HG03045 (cell line): ENCODE results near the gene MRTFB.
A peak's percentile ranks its signal among the peaks of the same experiment; 100 is the strongest.
"Not testable (repeated sequence)": the region's sequence is repeated elsewhere in the genome, so short reads cannot be mapped to it uniquely, and the experiment has no call there.

ENCODE experiments used
- ATAC-seq: cut with Tn5 transposase; IDR thresholded peaks from one replicate; pipeline ENCODE4 v1.9.1; 2021; ENCODE audit warnings: mild to moderate bottlenecking, moderate library complexity; ENCODE audit not compliant: unreplicated experiment

The MRTFB gene, protein sequence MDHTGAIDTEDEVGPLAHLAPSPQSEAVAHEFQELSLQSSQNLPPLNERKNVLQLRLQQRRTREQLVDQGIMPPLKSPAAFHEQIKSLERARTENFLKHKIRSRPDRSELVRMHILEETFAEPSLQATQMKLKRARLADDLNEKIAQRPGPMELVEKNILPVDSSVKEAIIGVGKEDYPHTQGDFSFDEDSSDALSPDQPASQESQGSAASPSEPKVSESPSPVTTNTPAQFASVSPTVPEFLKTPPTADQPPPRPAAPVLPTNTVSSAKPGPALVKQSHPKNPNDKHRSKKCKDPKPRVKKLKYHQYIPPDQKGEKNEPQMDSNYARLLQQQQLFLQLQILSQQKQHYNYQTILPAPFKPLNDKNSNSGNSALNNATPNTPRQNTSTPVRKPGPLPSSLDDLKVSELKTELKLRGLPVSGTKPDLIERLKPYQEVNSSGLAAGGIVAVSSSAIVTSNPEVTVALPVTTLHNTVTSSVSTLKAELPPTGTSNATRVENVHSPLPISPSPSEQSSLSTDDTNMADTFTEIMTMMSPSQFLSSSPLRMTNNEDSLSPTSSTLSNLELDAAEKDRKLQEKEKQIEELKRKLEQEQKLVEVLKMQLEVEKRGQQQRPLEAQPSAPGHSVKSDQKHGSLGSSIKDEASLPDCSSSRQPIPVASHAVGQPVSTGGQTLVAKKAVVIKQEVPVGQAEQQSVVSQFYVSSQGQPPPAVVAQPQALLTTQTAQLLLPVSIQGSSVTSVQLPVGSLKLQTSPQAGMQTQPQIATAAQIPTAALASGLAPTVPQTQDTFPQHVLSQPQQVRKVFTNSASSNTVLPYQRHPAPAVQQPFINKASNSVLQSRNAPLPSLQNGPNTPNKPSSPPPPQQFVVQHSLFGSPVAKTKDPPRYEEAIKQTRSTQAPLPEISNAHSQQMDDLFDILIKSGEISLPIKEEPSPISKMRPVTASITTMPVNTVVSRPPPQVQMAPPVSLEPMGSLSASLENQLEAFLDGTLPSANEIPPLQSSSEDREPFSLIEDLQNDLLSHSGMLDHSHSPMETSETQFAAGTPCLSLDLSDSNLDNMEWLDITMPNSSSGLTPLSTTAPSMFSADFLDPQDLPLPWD

DNA sequence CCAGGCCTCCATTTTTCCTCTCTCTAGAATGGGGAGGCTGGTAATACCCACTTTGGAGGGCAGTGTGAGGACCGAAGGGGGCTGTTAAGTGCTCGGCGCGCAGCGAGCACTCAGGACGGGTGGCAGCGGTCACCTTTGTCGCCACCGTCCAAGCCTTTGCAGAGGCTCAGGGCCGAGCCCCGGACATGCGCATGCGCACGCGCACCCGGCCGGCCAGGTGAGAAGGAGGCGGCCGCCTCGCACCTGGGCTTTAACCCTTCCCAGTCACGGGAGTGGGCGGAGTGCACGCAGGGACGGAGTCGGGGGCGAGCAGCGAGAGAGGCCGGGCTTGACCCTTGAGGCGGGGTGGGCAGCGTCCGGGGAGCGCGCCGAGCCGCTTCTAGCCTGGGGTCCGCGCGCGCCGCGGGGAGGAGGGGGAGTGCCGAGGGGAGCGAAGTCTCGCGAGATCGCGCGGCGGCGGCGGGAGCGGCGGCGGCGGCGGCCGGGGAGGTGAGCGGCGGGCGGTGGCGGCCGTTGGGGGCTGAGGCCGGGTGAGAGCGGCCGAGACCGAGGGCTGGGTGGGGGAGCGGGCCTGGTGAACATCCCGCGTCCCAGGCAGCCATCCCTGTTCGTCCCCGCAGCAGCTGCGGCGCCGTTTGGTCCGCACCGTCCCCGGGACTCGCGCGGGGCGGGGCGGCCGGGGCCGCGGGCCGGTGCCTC is at the start of gene MRTFB:
Gene MRTFB, plus strand, starts transcription at position 443 of the 699 bp plus-strand sequence. CDS start 69,288 bp downstream, outside the sequence.
- peak; percentile 77 for ATAC-seq

DNA sequence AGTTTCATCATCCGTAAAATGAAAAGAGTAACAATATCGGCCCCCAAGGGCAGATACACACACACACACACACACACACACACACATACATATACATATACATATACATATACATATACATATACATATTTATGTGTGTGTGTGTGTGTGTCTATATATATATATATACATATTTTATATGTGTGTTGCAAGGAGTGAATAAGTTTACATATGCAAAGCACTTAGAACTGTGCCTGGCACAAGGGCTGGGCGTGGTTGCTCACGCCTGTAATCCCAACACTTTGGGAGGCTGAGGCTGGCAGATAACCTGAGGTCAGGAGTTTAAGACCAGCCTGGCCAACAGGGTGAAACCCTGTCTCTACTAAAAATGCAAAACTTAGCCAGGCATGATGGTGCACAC is 47.6 kb upstream of the MRTFB start:
- ATAC-seq, result not testable (repeated sequence)

GRCh38 chr16:14024283-14024682 is 46.8 kb upstream of the MRTFB start:
- ATAC-seq, result no peak

GRCh38 chr16:14026572-14027285 is 44.4 kb upstream of the MRTFB start:
- no peak for ATAC-seq

- ATAC-seq, result no peak
These were observed 42.9 kb upstream of the MRTFB start for GRCh38 chr16:14028202-14028601.

GRCh38 chr16:14029658-14030057 is 41.5 kb upstream of the MRTFB start:
- no peak for ATAC-seq

GRCh38 chr16:14035092-14035491 is 36.0 kb upstream of the MRTFB start:
- no peak for ATAC-seq

- no peak for ATAC-seq
These were observed 34.2 kb upstream of the MRTFB start for GRCh38 chr16:14036889-14037288.

DNA sequence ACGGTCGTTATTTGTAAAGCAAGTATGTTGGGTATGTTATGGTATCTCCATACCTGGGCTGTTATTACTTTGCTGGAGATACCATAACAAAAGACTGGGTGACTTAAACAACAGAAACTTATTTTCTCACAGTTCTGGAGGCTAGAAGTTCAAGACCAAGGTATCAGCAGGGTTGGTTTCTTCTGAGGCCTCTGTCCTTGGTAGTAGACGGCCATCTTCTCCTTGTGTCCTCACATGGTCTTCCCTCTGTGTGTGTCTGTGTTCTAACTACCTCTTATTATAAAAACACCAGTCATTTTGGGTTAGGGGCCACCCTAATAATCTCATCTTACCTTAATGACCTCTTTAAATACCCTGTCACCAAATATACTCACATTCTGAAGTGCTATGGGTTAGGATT is 33.2 kb upstream of the MRTFB start:
- no peak for ATAC-seq

DNA sequence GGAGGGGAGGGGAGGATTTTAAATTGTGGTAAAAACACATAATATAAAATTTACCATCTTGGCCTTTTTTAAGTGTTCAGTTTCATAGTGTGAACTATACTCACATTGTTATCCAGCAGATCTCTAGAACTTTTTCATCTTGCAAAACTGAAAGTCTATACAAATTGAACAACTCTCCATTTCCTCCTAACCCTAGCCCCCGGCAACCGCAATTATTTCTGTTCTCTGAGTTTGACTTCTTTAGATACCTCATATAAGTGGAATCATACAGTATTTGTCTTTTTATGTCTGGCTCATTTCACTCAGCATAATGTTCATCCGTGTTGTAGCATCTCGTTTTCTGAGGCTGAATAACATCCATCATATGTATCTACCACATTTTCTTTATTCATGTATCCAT is 30.0 kb upstream of the MRTFB start:
- ATAC-seq, result no peak

DNA sequence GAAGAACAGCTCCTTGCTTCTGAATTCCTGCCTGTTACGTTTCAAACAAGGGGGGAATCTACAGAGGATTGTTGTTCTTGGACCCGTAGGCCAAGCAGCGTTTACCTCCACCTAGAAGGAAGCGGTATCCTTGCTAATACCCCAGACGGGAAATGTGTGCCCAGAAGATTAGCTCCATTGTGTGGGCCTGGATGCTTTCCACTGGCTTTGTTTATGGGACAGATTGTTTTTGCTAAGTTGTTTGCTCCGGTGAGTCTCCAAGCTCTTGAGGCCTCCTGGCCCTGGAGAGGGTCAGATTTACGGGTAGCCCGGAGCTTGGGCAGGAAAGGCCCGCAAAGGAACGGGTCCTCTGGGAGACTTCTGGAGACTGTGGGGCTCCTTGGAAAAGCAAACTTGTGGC is 28.4 kb upstream of the MRTFB start:
- no peak for ATAC-seq

GRCh38 chr16:14043278-14043677 is 27.8 kb upstream of the MRTFB start:
- ATAC-seq, result no peak

- no peak for ATAC-seq
These were observed 27.3 kb upstream of the MRTFB start for GRCh38 chr16:14043793-14044192.

DNA sequence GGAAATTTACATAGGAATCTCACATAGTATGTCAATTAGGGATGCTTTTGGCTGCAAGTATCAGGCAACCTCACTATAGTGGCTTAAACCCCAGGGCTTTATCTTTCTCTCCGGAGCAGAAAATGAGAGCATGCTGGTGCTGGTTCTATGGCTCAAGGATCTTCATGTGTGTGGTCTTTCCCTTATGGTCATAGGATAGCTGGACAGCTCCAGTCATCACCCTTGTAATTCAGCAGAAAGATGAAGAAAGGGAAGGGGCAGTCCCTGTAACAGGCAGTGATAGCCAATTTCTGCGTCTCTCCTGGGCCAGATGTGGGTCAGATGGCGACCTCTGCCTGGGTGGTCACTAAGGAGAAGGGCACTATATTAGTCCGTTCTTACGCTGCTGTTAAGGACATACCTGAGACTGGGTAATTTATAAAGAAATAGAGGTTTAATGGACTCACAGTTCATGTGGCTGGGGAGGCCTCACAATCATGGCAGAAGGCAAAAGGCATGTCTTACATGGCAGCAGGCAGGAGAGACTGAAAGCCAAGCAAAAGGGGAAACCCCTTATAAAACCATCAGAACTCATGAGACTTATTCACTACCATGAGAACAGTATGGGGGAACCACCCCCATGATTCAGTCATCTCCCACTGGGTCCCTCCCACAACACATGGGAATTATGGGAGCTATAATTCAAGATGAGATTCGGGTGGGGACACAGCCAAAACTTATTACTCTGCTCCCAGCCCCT is 23.8 kb upstream of the MRTFB start:
- not testable (repeated sequence) for ATAC-seq

DNA sequence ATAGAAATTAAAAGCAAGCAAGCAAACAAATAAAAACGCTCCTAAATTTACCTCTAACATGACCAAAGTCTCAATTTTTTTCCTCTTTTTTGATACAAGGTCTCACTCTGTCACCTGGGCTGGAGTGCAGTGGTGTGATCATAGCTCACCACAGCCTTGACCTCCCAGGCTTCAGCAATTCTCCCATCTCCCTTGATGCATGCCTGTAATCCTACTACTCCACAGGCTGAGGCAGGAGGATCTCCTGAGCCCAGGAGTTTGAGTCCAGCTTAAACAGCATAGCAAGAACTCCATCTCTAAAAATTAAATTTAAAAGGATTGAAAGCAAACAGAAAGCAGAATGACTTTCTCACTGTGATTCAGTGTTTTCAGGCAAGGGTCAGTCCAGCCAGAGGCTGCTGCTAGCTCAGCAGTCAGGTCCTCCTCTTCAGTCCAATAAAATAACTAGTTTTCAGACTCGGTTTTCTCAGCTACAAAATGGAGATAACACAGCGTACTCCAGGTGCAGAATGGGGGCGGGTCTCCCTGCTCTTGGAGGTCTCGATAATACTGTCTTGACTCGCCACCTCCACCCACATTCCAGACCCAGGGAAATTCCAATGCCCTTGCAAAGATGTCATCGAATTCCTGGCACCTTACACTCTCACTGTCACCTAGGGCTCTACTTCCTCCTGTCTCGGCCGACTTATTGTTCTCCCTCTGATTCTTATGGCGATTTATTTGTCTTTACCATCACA is 20.7 kb upstream of the MRTFB start:
- ATAC-seq, result no peak

DNA sequence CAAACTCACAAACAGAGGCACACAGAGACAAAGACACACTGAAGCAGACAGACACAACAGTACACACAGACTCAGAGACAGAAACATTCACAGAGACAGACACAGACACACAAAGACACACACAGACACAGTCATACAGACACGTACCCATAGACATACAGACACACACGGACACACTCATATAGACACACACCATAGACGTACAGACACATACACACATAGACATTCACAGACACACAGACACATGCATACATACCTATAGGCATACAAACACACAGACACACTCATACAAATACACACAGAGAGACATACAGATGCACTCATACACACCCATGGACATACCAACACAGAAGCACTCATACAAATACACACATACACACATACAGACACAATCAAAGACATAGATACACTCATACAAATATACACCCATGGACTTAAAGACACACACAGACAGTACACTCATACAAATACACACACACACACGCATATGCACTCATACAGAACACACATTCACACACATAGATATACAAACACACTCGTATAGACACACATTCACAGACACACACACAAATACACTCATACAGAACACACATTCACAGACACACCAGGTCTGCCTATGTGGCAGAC is 19.9 kb upstream of the MRTFB start:
- no peak for ATAC-seq

GRCh38 chr16:14056970-14057369 is 14.1 kb upstream of the MRTFB start:
- ATAC-seq, result no peak

DNA sequence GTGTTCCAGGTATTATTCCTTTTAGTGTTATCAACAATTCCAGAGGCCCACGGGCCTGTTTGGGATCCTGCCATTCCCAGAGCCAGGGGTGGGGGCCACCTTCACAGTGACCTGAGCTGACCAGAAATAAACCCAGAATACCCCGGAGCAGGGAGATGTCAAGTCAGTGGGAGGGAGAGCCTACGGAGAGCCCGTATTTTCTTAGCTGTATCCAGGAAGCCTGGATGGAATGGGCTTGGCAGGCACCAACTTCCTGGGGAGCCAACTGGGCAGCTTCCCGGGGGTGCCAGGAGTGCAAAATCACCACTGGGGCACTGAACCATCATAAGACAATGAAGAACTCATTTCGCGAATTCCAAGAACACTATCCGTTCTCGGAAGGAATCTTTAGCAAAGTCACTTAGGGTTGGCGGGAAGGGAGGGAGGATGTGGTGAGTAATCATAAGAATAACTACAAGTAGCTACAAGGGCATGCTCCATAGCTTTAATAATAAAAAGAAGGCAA is 13.2 kb upstream of the MRTFB start:
- ATAC-seq, result no peak
